Glomerular visceral epithelial cell (primary cell): ENCODE results near the gene TLR2.

Experiments used
- DNase-seq: peaks from one replicate; pipeline ENCODE4 v3.0.0-alpha.2; 2016; ENCODE audit errors: extremely low spot score

The TLR2 gene, protein sequence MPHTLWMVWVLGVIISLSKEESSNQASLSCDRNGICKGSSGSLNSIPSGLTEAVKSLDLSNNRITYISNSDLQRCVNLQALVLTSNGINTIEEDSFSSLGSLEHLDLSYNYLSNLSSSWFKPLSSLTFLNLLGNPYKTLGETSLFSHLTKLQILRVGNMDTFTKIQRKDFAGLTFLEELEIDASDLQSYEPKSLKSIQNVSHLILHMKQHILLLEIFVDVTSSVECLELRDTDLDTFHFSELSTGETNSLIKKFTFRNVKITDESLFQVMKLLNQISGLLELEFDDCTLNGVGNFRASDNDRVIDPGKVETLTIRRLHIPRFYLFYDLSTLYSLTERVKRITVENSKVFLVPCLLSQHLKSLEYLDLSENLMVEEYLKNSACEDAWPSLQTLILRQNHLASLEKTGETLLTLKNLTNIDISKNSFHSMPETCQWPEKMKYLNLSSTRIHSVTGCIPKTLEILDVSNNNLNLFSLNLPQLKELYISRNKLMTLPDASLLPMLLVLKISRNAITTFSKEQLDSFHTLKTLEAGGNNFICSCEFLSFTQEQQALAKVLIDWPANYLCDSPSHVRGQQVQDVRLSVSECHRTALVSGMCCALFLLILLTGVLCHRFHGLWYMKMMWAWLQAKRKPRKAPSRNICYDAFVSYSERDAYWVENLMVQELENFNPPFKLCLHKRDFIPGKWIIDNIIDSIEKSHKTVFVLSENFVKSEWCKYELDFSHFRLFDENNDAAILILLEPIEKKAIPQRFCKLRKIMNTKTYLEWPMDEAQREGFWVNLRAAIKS

GRCh38 chr4:153684182-153684970 is at the start of gene TLR2:
TLR2 (plus strand) TSS chr4:153684280; CDS start chr4:153702908, 18,628 bp downstream.
- peak; percentile 24 for DNase-seq

DNA sequence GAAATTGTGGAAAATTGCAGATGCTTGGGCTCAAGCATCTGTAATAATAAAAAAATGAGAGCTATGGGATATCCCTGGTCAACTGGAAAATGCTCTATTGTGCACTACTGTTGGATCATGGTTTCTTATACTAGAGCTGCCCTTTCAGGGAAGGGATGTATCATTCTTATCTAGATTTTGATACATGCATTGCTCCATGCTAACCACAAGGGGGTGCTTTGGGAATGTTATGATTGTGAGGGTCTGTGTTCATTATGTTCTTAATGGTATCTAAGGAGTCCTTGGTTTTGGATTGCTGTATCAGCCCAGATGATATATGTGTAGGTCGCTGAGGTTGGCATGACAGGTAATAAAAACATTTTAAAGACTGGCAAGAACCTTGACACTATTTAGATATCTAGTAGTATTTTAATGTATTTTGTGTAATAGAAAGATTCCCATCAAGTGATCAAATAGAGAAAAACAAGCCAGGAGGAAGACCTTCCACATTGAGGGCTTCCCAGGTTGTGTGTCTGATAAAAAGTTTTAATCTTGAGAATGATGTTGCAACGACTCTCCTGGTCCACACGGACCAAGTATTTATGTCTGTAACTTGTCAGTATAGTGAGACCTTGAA is 49.2 kb upstream of the TLR2 start:
- DNase-seq = peak; percentile 32

DNA sequence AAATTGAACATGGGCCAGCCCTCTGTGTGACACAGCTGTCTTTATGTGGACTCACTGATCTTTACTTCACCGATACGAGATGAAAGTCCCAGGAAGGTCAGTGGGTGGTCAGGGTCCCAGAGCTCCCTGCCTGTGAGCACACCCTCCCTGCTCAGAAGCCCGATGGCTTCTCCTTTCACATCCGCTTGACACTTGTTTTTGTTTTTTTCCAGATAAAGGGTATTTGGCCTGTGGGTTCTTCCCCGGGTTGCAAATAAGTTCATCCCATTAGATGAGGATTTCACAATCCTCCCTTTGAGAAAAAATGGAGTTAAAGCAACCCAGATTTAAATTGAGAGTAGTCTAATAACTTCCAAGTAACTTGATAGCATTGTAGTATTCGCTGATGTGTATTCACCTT is 48.2 kb upstream of the TLR2 start:
- DNase-seq = no peak

GRCh38 chr4:153637201-153637600 is 46.9 kb upstream of the TLR2 start:
- DNase-seq = no peak

DNA sequence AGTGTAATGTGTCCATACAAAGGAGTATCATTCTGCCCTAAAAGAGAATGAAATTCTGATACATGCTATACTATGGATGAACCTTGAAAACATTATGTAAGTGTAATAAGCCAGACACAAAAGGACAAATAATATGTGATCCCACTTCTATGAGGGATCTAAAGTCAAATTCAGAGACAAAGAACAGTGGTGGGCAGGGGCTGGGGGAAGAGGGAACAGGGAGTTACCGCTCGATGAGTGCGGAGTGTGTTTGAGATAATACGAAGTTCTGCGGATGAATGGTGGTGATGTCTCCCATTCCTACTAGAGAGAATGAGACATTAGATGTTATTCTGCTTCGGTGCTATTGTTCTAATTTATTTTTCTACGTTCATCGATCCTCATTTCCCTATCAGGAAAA is 46.1 kb upstream of the TLR2 start:
- DNase-seq = no peak

GRCh38 chr4:153638999-153639398 is 45.1 kb upstream of the TLR2 start:
- no peak for DNase-seq

DNA sequence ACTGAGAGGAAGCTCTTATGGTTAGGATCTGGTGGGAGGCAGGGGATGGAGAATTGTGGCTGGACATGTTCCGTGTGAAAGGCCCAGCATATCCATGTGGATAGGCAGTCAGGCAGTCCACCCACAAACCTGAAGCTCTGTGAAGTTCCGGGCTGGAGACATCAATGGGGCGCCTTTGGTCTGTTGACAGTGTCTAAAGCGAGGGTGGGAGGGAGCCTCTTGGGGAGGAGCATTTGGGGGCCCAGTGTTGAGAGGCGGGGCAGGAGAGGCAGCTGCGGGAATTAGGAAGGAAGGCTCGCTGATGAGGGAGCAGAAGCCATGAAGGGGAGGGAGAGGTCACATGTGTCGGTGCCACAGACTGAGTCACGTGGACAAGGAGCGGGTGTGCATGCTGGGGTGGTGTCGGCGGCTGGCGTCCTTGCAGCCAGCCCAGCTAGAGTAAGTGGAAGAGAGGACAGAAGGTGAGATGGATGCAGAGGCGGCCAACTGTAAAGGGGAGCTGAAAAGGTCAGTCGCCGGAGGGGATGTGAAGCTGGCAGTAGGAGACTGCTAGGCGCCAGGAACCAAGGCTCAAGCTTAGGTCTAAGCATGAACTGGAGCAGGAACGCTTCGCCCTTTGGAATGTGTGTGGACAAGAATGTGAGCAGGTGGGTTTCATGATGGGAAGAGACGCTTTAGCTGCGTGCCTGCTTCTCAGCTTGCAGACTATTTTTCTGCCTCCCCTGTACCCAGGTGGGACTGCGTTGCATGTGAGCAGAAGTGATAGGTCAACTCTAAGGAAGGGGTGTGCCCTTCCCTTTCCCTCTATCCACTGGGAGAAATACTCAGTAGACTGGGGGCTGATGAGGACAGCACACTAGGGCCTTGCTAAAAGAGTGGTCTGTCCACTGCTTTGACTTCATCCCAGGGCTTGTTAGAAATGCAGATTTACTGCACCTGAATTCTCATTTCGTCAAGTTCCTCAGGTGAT is 44.0 kb upstream of the TLR2 start:
- no peak for DNase-seq

- no peak for DNase-seq
Observed at GRCh38 chr4:153641532-153641931, 42.5 kb upstream of the TLR2 start.

- DNase-seq = peak; percentile 60
Observed at GRCh38 chr4:153643406-153644383, 40.4 kb upstream of the TLR2 start.

- no peak for DNase-seq
Observed at GRCh38 chr4:153645183-153645582, 38.9 kb upstream of the TLR2 start.

- no peak for DNase-seq
Observed at GRCh38 chr4:153646261-153646660, 37.8 kb upstream of the TLR2 start.

GRCh38 chr4:153646978-153647377 is 37.1 kb upstream of the TLR2 start:
- DNase-seq = no peak

GRCh38 chr4:153647975-153648374 is 36.1 kb upstream of the TLR2 start:
- no peak for DNase-seq

- peak; percentile 22 for DNase-seq
Observed at GRCh38 chr4:153649572-153649991, 34.5 kb upstream of the TLR2 start.

DNA sequence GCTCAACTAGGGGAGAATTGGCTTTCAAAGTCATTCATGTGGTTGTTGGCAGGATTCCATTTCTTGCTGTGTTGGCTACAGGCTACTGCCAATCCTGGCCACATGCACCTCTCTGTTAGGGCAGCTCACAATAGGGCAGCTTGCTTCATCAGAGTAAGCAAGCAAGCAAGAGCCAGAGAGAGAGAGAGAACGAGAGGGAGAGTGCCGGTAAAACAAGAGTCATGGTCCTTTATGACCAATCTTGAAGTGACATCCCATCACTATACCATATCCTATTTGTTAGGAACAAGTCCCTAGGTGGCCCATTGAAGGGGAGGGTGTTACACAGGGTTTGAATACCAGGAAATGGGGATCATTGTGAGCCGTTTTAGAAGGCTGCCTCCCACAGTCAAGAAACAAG is 33.0 kb upstream of the TLR2 start:
- DNase-seq = no peak

DNA sequence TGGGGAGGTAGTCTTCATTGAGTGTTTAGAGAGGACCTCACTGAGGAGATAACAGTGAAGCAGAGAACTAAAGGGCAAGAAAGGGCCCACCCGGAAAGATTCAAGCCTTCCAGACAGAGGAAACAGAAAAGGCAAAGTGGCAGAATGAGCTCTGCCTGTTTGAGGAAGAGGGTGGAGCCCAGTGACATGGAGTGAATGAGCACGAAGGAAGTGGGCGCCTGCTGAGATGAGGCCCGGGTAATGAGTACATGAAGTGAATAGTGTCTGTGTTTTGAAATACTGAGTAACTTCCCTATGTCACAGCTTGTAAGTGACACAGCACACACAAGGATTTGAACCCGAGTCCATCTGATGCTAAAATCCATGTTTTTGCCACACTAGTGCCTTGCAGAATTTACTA is 32.5 kb upstream of the TLR2 start:
- DNase-seq = no peak

GRCh38 chr4:153652051-153652784 is 31.9 kb upstream of the TLR2 start:
- no peak for DNase-seq

DNA sequence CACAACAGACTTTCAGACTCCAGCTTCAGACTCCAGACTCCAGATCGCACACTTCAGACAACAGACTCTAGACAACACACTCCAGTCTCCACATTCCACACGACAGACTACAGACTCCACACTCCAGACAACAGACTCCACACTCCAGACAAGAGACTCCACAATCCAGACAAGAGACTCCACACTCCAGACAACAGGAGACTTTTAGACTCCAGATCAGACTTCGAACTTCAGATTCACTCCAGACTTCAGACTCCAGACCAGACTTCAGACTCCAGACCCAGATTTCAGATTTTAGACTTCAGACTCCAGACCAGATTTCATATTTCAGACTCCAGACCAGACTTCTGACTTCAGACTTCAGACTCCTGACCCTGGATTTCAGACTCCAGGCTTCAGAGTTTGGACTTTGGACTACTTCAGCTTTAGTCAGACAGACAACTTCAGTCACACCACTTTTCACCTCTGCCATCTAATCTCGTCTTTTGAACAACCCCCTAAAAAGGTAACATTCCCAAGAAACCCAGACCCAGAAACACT is 29.0 kb upstream of the TLR2 start:
- no peak for DNase-seq
